ENCODE data around the gene APOBEC3B.
"Not testable (repeated sequence)": the region's sequence is repeated elsewhere in the genome, so short reads cannot be mapped to it uniquely, and the experiment has no call there.

Gene APOBEC3B

GRCh38 chr22:38968801-38969200 lies 13.3 kb upstream of the APOBEC3B start:
- no peak for DNase-seq

- DNase-seq: no peak
These were observed 11.6 kb upstream of the APOBEC3B start for GRCh38 chr22:38970551-38970950.

GRCh38 chr22:38971202-38971601 lies 10.9 kb upstream of the APOBEC3B start:
- DNase-seq: no peak

GRCh38 chr22:38971791-38972190 lies 10.4 kb upstream of the APOBEC3B start:
- no peak for DNase-seq

- no peak for DNase-seq
These were observed 9.6 kb upstream of the APOBEC3B start for GRCh38 chr22:38972558-38972957.

GRCh38 chr22:38973289-38974169 lies 8.6 kb upstream of the APOBEC3B start:
- DNase-seq: no peak

- DNase-seq: no peak
These were observed 7.8 kb upstream of the APOBEC3B start for GRCh38 chr22:38974170-38974825.

GRCh38 chr22:38974826-38975175 lies 7.3 kb upstream of the APOBEC3B start:
- DNase-seq: no peak

- not testable (repeated sequence) for DNase-seq
These were observed 4.9 kb upstream of the APOBEC3B start for GRCh38 chr22:38977289-38977688.

- DNase-seq: not testable (repeated sequence)
These were observed 1.6 kb upstream of the APOBEC3B start for GRCh38 chr22:38980587-38980986.

- no peak for DNase-seq
These were observed 849 bp upstream of the APOBEC3B start for GRCh38 chr22:38981005-38981991.

GRCh38 chr22:38984224-38984623 lies 2.1 kb downstream of the APOBEC3B start:
- no peak for DNase-seq

GRCh38 chr22:38984784-38985757 lies 2.9 kb downstream of the APOBEC3B start:
- not testable (repeated sequence) for DNase-seq

- DNase-seq: no peak
These were observed 4.5 kb downstream of the APOBEC3B start for GRCh38 chr22:38986629-38987028.

GRCh38 chr22:38987171-38987895 lies 5.2 kb downstream of the APOBEC3B start:
- no peak for DNase-seq

- no peak for DNase-seq
These were observed 7.3 kb downstream of the APOBEC3B start for GRCh38 chr22:38989466-38989865.

- DNase-seq: not testable (repeated sequence)
These were observed 10.8 kb downstream of the APOBEC3B start for GRCh38 chr22:38992871-38993371.

- no peak for DNase-seq
These were observed 14.0 kb downstream of the APOBEC3B start for GRCh38 chr22:38996105-38996504.

GRCh38 chr22:38997518-38997917 lies 15.4 kb downstream of the APOBEC3B start:
- DNase-seq: no peak

GRCh38 chr22:39003165-39003638 lies 21.1 kb downstream of the APOBEC3B start:
- DNase-seq: peak; percentile 36

GRCh38 chr22:39007177-39007576 lies 25.0 kb downstream of the APOBEC3B start:
- no peak for DNase-seq
